ENCODE measurements around the gene B3GALNT2.
"Not testable (repeated sequence)": the region's sequence is repeated elsewhere in the genome, so short reads cannot be mapped to it uniquely, and the experiment has no call there.

The B3GALNT2 gene

DNA sequence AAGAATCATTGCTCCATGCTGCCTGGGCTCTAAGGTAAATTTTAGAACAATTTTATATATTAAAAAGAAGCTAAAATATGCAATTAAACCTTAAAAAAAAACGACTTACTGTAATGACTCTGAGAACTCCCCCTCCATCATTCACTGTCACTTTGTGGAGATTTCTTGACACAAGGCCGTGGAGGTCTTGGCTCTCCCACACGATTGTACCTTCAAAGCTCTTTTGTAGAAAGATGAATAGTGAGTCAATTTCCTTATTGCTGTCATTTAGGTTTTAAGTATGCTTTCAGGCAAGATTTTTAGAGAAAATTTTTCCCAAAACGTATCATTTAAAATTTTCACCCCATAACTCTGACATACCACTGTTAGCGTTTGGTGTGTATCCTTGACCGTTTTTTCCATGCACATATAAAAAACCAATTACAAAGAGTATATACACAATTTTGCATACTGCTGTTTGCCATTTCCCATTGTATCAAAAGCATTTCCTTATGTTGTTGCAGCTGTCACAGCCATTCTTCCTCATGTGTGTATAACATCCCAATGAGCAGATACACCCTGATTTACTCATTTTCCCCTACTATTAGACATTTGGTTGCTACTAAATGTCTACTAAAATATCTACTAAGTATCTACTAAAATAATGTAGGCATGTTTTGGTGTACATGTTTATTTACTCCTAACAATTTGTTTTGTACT, 33.4 kb downstream of the B3GALNT2 start:
- no peaks in the 10 kb centered on the region for H3K79me2 ChIP-seq (ENCODE audit: control insufficient read depth, insufficient read depth, low read length, unreplicated experiment)
- H3K27ac ChIP-seq (ENCODE audit: low read depth, low read length): no peak overlapping the region
- H3K36me3 ChIP-seq (ENCODE audit: insufficient read depth, low read length): no peaks in the 10 kb centered on the region
- peaks cover 7% of the 10 kb centered on the region for H3K4me1 ChIP-seq (ENCODE audit: control insufficient read depth, insufficient read depth, low read length, unreplicated experiment)
- no peaks in the 10 kb centered on the region for H3K27me3 ChIP-seq (ENCODE audit: insufficient read depth, low read length)
- no peak overlapping the region for H3K4me3 ChIP-seq (ENCODE audit: low read depth, low read length)
- H2AFZ ChIP-seq (ENCODE audit: low read length, unreplicated experiment): no peak overlapping the region

DNA sequence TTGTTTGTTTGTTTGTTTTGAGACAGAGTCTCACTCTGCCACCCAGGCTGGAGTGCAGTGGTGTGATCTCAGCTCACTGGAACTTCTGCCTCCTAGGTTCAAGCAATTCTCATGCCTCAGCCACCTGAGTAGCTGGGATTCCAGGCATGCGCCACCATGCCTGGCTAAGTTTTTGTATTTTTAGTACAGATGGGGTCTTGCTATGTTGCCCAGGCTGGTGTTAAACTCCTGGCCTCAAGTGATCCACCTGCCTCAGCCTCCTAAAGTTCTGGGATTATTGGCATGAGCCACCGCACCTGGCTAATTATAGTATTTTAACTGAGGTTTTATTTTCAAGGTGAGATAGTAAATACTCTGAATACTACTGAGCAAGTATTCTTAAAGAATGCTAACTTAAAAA, 34.4 kb downstream of the B3GALNT2 start:
- H3K27me3 ChIP-seq (ENCODE audit: insufficient read depth, low read length); H3K79me2 ChIP-seq (ENCODE audit: control insufficient read depth, insufficient read depth, low read length, unreplicated experiment); H2AFZ ChIP-seq (ENCODE audit: low read length, unreplicated experiment); H3K4me3 ChIP-seq (ENCODE audit: low read depth, low read length); H3K27ac ChIP-seq (ENCODE audit: low read depth, low read length); H3K4me1 ChIP-seq (ENCODE audit: control insufficient read depth, insufficient read depth, low read length, unreplicated experiment); H3K36me3 ChIP-seq (ENCODE audit: insufficient read depth, low read length): not testable (repeated sequence)

DNA sequence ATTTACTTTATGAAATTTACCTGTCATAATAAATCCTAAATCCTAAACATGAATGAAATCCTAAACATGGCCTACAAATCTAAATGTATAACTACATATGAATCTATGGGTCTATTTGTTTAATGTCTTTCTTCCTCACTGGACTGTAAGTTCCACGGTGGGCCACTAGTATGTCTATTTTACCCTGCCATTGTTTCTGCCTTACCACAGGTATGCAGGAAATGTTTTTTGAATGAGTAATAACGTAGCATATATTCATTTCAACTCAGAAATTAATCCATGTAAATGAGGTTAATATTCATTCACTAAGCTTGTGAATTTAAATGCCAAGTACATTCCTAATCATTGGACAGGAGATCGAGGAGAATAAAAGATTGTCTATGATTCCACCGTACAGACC, 35.3 kb downstream of the B3GALNT2 start:
- H3K36me3 ChIP-seq (ENCODE audit: insufficient read depth, low read length): peaks cover 14% of the 10 kb centered on the region
- H3K27ac ChIP-seq (ENCODE audit: low read depth, low read length): no peak overlapping the region

DNA sequence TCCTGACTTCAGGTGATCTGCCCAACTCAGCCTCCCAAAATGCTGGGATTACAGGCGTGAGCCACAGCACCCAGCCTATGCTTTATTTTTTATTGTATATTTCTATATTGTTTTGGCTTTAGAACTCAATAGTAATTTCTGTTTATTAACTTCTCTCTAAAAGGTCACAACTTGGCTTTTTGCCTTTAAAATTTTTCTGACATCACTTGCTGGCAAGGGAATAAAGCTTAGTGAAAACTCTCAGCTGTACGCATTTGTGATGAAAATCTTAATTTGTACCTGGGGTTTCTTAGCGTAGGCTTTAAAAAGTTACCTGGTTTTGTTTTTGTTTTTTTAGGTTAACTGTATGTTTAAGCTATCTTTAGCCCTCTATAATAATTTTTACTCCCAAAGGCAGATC, 36.2 kb downstream of the B3GALNT2 start:
- no peaks in the 10 kb centered on the region for H3K79me2 ChIP-seq (ENCODE audit: control insufficient read depth, insufficient read depth, low read length, unreplicated experiment)
- peaks cover 17% of the 10 kb centered on the region for H3K36me3 ChIP-seq (ENCODE audit: insufficient read depth, low read length)
- H3K27ac ChIP-seq (ENCODE audit: low read depth, low read length): no peak overlapping the region
- H3K4me1 ChIP-seq (ENCODE audit: control insufficient read depth, insufficient read depth, low read length, unreplicated experiment): peaks cover 7% of the 10 kb centered on the region
- H3K4me3 ChIP-seq (ENCODE audit: low read depth, low read length): no peak overlapping the region
- H3K27me3 ChIP-seq (ENCODE audit: insufficient read depth, low read length): no peaks in the 10 kb centered on the region
- no peak overlapping the region for H2AFZ ChIP-seq (ENCODE audit: low read length, unreplicated experiment)

More for the DNA sequence above, 35.3 kb downstream of the B3GALNT2 start:
- no peaks in the 10 kb centered on the region for H3K27me3 ChIP-seq (ENCODE audit: insufficient read depth, low read length)
- H3K79me2 ChIP-seq (ENCODE audit: control insufficient read depth, insufficient read depth, low read length, unreplicated experiment): no peaks in the 10 kb centered on the region
- H3K4me3 ChIP-seq (ENCODE audit: low read depth, low read length): no peak overlapping the region
- peaks cover 7% of the 10 kb centered on the region for H3K4me1 ChIP-seq (ENCODE audit: control insufficient read depth, insufficient read depth, low read length, unreplicated experiment)
- no peak overlapping the region for H2AFZ ChIP-seq (ENCODE audit: low read length, unreplicated experiment)

DNA sequence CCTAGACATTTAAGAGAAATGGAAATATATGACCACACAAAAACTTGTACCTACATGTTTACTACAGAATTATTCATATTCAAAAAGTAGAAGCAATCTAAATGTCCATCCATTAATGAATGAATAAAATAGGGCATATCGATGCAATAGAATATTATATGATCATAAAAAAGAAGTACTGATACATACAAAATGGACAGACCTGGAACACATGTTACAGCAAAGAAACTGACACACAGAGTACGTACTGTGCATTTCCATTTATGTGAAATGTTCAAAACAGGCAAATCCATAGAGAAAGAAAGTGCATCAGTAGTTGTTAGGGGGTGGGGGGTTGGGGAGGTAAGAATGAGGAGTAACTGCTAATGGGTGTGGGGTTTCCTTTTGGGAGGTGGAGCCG, 39.2 kb downstream of the B3GALNT2 start:
- H2AFZ ChIP-seq (ENCODE audit: low read length, unreplicated experiment): no peak overlapping the region
- no peak overlapping the region for H3K27ac ChIP-seq (ENCODE audit: low read depth, low read length)
- no peaks in the 10 kb centered on the region for H3K79me2 ChIP-seq (ENCODE audit: control insufficient read depth, insufficient read depth, low read length, unreplicated experiment)
- H3K4me1 ChIP-seq (ENCODE audit: control insufficient read depth, insufficient read depth, low read length, unreplicated experiment): peaks cover 7% of the 10 kb centered on the region
- H3K27me3 ChIP-seq (ENCODE audit: insufficient read depth, low read length): no peaks in the 10 kb centered on the region
- H3K36me3 ChIP-seq (ENCODE audit: insufficient read depth, low read length): peaks cover 17% of the 10 kb centered on the region
- no peak overlapping the region for H3K4me3 ChIP-seq (ENCODE audit: low read depth, low read length)

DNA sequence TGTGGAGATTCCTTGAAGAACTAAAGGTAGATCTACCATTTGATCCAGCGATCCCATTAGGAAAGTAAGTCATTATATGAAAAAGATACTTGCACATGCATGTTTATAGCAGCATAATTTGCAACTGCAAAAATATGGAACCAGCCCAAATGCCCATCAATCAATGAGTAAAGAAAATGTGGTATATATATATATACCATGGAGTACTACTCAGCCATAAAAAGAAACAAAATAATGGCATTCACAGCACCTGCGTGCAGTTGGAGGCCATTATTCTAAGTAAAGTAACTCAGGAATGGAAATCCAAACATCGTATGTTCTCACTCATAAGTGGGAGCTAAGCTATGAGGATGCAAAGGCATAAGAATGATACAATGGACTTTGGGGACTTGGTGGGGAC, 41.4 kb downstream of the B3GALNT2 start:
- not testable (repeated sequence) for H3K4me3 ChIP-seq (ENCODE audit: low read depth, low read length); H3K27me3 ChIP-seq (ENCODE audit: insufficient read depth, low read length); H3K27ac ChIP-seq (ENCODE audit: low read depth, low read length); H3K4me1 ChIP-seq (ENCODE audit: control insufficient read depth, insufficient read depth, low read length, unreplicated experiment); H3K79me2 ChIP-seq (ENCODE audit: control insufficient read depth, insufficient read depth, low read length, unreplicated experiment); H2AFZ ChIP-seq (ENCODE audit: low read length, unreplicated experiment)
- peaks cover 17% of the 10 kb centered on the region for H3K36me3 ChIP-seq (ENCODE audit: insufficient read depth, low read length)

DNA sequence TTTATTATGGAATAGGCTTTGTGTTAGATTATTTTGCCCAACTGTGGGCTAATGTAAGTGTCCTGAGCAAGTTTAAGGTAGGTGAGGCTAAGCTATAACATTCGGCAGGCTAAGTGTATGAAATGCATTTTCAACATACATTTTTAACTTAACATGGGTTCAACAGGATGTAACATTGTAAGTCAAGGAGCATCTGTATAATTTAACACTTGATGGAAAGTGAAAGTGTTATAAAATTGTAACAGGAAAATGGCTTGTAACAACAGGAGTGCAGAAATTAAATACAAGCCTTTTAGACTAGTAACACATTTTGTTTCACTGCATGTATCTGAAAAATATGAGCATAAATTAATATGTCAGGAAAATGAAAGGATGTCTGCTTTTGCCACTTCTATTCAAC, 42.3 kb downstream of the B3GALNT2 start:
- Histone ChIP-seq H3K79me2 (ENCODE audit: control insufficient read depth, insufficient read depth, low read length, unreplicated experiment) (no peaks in the 10 kb centered on the region), H2AFZ (ENCODE audit: low read length, unreplicated experiment) (no peak overlapping the region), H3K36me3 (ENCODE audit: insufficient read depth, low read length) (peaks cover 17% of the 10 kb centered on the region), H3K27ac (ENCODE audit: low read depth, low read length) (no peak overlapping the region), H3K27me3 (ENCODE audit: insufficient read depth, low read length) (no peaks in the 10 kb centered on the region), H3K4me1 (ENCODE audit: control insufficient read depth, insufficient read depth, low read length, unreplicated experiment) (no peaks in the 10 kb centered on the region), H3K4me3 (ENCODE audit: low read depth, low read length) (no peak overlapping the region)

DNA sequence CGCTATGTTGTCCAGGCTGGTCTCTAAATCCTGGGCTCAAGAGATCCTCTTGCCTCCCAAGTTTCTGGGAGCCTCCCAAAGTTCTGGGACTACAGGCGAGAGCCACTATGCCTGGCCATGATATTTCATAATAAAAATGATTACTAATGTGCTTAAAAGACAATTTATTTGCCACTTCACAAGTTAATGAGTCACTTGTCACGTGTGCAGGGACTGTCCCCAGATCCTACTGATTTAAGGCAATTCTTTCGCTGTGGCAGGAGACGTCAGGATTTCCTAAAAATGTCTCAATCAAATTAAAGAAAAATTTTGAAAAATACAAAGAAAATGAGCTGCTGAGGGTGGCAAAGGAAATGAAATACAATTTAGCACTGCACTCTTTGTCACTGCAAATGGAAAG, 43.5 kb downstream of the B3GALNT2 start:
- Histone ChIP-seq H3K36me3 (ENCODE audit: insufficient read depth, low read length) (peaks cover 17% of the 10 kb centered on the region), H3K79me2 (ENCODE audit: control insufficient read depth, insufficient read depth, low read length, unreplicated experiment) (no peaks in the 10 kb centered on the region), H2AFZ (ENCODE audit: low read length, unreplicated experiment) (no peak overlapping the region), H3K27ac (ENCODE audit: low read depth, low read length) (no peak overlapping the region), H3K4me3 (ENCODE audit: low read depth, low read length) (no peak overlapping the region), H3K27me3 (ENCODE audit: insufficient read depth, low read length) (no peaks in the 10 kb centered on the region), H3K4me1 (ENCODE audit: control insufficient read depth, insufficient read depth, low read length, unreplicated experiment) (no peaks in the 10 kb centered on the region)

DNA sequence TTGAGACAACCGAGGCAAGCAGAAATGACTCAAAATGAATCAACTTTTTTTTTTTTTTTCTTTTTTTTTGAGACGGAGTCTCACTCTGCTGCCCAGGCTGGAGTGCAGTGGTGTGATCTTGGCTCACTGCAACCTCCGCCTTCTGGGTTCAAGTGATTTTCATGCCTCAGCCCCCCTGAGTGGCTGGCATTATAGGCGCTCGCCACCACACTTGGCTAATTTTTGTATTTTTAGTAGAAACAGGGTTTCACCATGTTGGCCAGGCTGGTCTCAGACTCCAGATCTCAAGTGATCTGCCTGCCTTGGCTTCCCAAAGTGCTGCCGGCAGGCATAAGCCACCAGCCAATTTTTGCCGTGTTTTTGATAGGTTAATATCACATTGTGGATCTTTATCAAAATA, 46.4 kb downstream of the B3GALNT2 start:
- H2AFZ ChIP-seq (ENCODE audit: low read length, unreplicated experiment); H3K27ac ChIP-seq (ENCODE audit: low read depth, low read length); H3K4me1 ChIP-seq (ENCODE audit: control insufficient read depth, insufficient read depth, low read length, unreplicated experiment); H3K27me3 ChIP-seq (ENCODE audit: insufficient read depth, low read length); H3K4me3 ChIP-seq (ENCODE audit: low read depth, low read length); H3K36me3 ChIP-seq (ENCODE audit: insufficient read depth, low read length); H3K79me2 ChIP-seq (ENCODE audit: control insufficient read depth, insufficient read depth, low read length, unreplicated experiment): not testable (repeated sequence)

DNA sequence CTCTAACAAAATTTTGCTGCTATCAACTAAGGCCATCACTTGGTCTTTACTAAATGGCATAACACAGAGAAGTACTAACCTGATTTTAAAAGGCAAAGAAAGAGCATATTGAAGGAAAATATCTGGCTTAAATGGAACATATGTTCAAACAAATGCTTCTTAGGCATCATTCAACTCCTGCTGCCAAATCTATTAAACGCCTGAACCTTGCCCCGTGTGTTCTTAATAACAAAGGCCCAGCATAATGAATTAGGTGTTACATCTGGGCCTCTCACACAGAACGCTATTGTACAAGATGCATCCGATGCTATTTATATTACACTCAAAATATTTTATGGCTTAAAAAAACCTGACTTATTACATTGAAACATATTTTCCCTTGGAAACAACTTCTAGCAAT, 48.4 kb downstream of the B3GALNT2 start:
- H3K27me3 ChIP-seq (ENCODE audit: insufficient read depth, low read length): no peaks in the 10 kb centered on the region
- H3K79me2 ChIP-seq (ENCODE audit: control insufficient read depth, insufficient read depth, low read length, unreplicated experiment): no peaks in the 10 kb centered on the region
- peaks cover 9% of the 10 kb centered on the region; the same call in 1 of the 2 replicates for H3K36me3 ChIP-seq (ENCODE audit: insufficient read depth, low read length)
- H3K4me1 ChIP-seq (ENCODE audit: control insufficient read depth, insufficient read depth, low read length, unreplicated experiment): no peaks in the 10 kb centered on the region
- H3K27ac ChIP-seq (ENCODE audit: low read depth, low read length): no peak overlapping the region
- no peak overlapping the region for H3K4me3 ChIP-seq (ENCODE audit: low read depth, low read length)
- no peak overlapping the region for H2AFZ ChIP-seq (ENCODE audit: low read length, unreplicated experiment)

DNA sequence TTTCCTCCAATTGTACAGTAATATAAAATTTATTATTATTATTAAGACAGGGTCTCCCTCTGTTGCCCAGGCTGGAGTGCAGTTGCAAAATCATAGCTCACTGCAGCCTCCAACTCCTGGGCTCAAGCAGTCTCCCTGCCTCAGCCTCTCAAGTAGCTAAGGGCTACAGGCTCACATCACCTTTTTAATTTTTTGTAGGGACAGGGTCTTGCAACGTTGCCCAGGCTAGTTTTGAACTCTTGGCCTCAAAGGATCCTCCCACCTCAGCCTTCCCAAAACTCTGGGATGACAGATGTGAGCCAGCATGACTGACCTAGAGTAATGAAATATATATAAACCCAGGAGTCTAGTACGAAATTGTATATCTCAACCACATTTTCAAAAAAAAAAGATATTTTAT, 49.2 kb downstream of the B3GALNT2 start:
- H2AFZ ChIP-seq (ENCODE audit: low read length, unreplicated experiment): no peak overlapping the region
- H3K4me3 ChIP-seq (ENCODE audit: low read depth, low read length): no peak overlapping the region
- no peaks in the 10 kb centered on the region for H3K27me3 ChIP-seq (ENCODE audit: insufficient read depth, low read length)
- H3K36me3 ChIP-seq (ENCODE audit: insufficient read depth, low read length): peaks cover 16% of the 10 kb centered on the region
- H3K79me2 ChIP-seq (ENCODE audit: control insufficient read depth, insufficient read depth, low read length, unreplicated experiment): no peaks in the 10 kb centered on the region
- no peak overlapping the region for H3K27ac ChIP-seq (ENCODE audit: low read depth, low read length)
- no peaks in the 10 kb centered on the region for H3K4me1 ChIP-seq (ENCODE audit: control insufficient read depth, insufficient read depth, low read length, unreplicated experiment)

All from ACC112 (cell line).